ENCODE results near the gene GPM6B. TPM values are rescaled to one million over a fixed set of nuclear protein-coding genes. Genes with fewer than 3 reads are reported as not detected.

The GPM6B gene
- total and polyA plus RNA-seq, 10 donors = 2.0 to 67.1 (median 23.7) TPM

- H3K4me3 ChIP-seq = no peak overlapping the region
- 77 to 88% (median 86%) methylated on average over 7 to 8 of the region's 8 CpGs for WGBS, 5 donors
- no peak for DNase-seq
- H3K9me3 ChIP-seq = no peaks in the 10 kb centered on the region
- TF ChIP-seq POLR2A (IDR thresholded peaks at IDR 0.05) (no peak), POLR2AphosphoS5 (IDR thresholded peaks at IDR 0.05) (no peak), CTCF (IDR thresholded peaks at IDR 0.05 in 8 of 11, conservative IDR thresholded peaks at IDR 0.05 in 3 of 11) (no peak)
- no peak overlapping the region for H3K27ac ChIP-seq
- no peaks in the 10 kb centered on the region for H3K36me3 ChIP-seq
- H3K27me3 ChIP-seq (replicated peaks in 1 of 7) = peaks cover 0 to 5% (median 0%) of the 10 kb centered on the region in 7 donors
- H3K4me1 ChIP-seq = no peaks in the 10 kb centered on the region
- intact Hi-C loops (cut with DNase I; ENCODE audit: low total_unique reads) = no loop called here
Observed at GRCh38 chrX:13786048-13786447, 30.8 kb downstream of the GPM6B start.

- 59 to 68% (median 64%) methylated on average over 3 to 7 of the region's 7 CpGs for WGBS, 5 donors
- TF ChIP-seq CTCF (IDR thresholded peaks at IDR 0.05 in 8 of 11, conservative IDR thresholded peaks at IDR 0.05 in 3 of 11) (no peak), POLR2A (IDR thresholded peaks at IDR 0.05) (no peak), POLR2AphosphoS5 (IDR thresholded peaks at IDR 0.05) (no peak)
- intact Hi-C loops (cut with DNase I; ENCODE audit: low total_unique reads) = no loop called here
Observed at GRCh38 chrX:13780868-13781427, 35.9 kb downstream of the GPM6B start.

GRCh38 chrX:13778916-13779315 lies 38.0 kb downstream of the GPM6B start:
- no peak for DNase-seq
- no peaks in the 10 kb centered on the region for H3K9me3 ChIP-seq
- H3K36me3 ChIP-seq = peaks cover 0 to 39% (median 9%) of the 10 kb centered on the region in 6 donors
- intact Hi-C loops (cut with DNase I; ENCODE audit: low total_unique reads) = no loop called here
- no peak overlapping the region for H3K4me3 ChIP-seq
- no peaks in the 10 kb centered on the region for H3K4me1 ChIP-seq
- TF ChIP-seq CTCF (IDR thresholded peaks at IDR 0.05 in 8 of 11, conservative IDR thresholded peaks at IDR 0.05 in 3 of 11) = no peak
- TF ChIP-seq POLR2AphosphoS5 (IDR thresholded peaks at IDR 0.05) = no peak
- no peak for TF ChIP-seq POLR2A (IDR thresholded peaks at IDR 0.05)
- WGBS, 5 donors = 16 to 42% (median 36%) methylated on average over 2 of the region's 2 CpGs
- H3K27me3 ChIP-seq (replicated peaks in 1 of 7) = no peaks in the 10 kb centered on the region
- H3K27ac ChIP-seq = no peak overlapping the region

More at GRCh38 chrX:13780868-13781427, 35.9 kb downstream of the GPM6B start:
- Histone ChIP-seq H3K36me3 (peaks cover 0 to 19% (median 3%) of the 10 kb centered on the region in 6 donors), H3K9me3 (no peaks in the 10 kb centered on the region), H3K4me1 (no peaks in the 10 kb centered on the region), H3K4me3 (no peak overlapping the region), H3K27me3 (replicated peaks in 1 of 7) (no peaks in the 10 kb centered on the region), H3K27ac (no peak overlapping the region)
- DNase-seq = no peak

- no peak for DNase-seq
- Histone ChIP-seq H3K27me3 (replicated peaks in 1 of 7) (no peaks in the 10 kb centered on the region), H3K4me3 (no peak overlapping the region), H3K27ac (no peak overlapping the region), H3K4me1 (no peaks in the 10 kb centered on the region), H3K9me3 (no peaks in the 10 kb centered on the region), H3K36me3 (peaks cover 0 to 62% (median 17%) of the 10 kb centered on the region in 6 donors)
- TF ChIP-seq CTCF (IDR thresholded peaks at IDR 0.05 in 8 of 11, conservative IDR thresholded peaks at IDR 0.05 in 3 of 11) = no peak
- no peak for TF ChIP-seq POLR2AphosphoS5 (IDR thresholded peaks at IDR 0.05)
- no peak for TF ChIP-seq POLR2A (IDR thresholded peaks at IDR 0.05)
- intact Hi-C loops (cut with DNase I; ENCODE audit: low total_unique reads) = no loop called here
- WGBS, 5 donors = 74 to 89% (median 83%) methylated on average over 1 to 4 of the region's 4 CpGs
Observed at GRCh38 chrX:13776387-13776786, 40.5 kb downstream of the GPM6B start.
